Lung (tissue), 12 donors: ENCODE data around the gene MON1B. TPM values are rescaled to one million over a fixed set of nuclear protein-coding genes. Genes with fewer than 3 reads are reported as not detected.

ENCODE experiments used
- ATAC-seq: fragments of 200-7000 bp; cut with Tn5 transposase; one replicate; pipeline ENCODE4 v1.9.1; 2020; ENCODE audit warnings: moderate number of reproducible peaks; ENCODE audit not compliant: insufficient read depth, low FRiP score
- DNase-seq, 3 donors: peaks; one replicate each; pipeline ENCODE4 v3.0.0-alpha.2; 2013 to 2017
- H3K27ac ChIP-seq, 2 donors: one replicate each; pipeline ENCODE4 v1.5.1; 2013; ENCODE audit warnings: mild to moderate bottlenecking in 2 of 2, moderate library complexity in 2 of 2, control low read depth in 1 of 2, inconsistent platforms in 1 of 2, low read depth in 1 of 2, low read length in 1 of 2
- H3K27me3 ChIP-seq, 3 donors: one replicate each; pipeline ENCODE4 v1.5.1; 2013; ENCODE audit warnings: low read length in 2 of 3; ENCODE audit not compliant: control insufficient read depth in 3 of 3, insufficient read depth in 3 of 3
- H3K36me3 ChIP-seq, 4 donors: one replicate each; pipeline ENCODE4 v1.5.1; 2013; ENCODE audit warnings: low read length in 4 of 4, mild to moderate bottlenecking in 1 of 4, moderate library complexity in 1 of 4; ENCODE audit not compliant: control insufficient read depth in 4 of 4, insufficient read depth in 4 of 4
- H3K4me1 ChIP-seq, 5 donors: one replicate each; pipeline ENCODE4 v1.5.1; 2013; ENCODE audit warnings: low read length in 5 of 5, mild to moderate bottlenecking in 2 of 5, moderate library complexity in 1 of 5; ENCODE audit not compliant: control insufficient read depth in 5 of 5, insufficient read depth in 5 of 5
- H3K4me3 ChIP-seq: one replicate; pipeline ENCODE4 v1.5.1; 2013; ENCODE audit warnings: mild to moderate bottlenecking, control low read depth, moderate library complexity
- H3K9ac ChIP-seq, 2 donors: one replicate each; pipeline ENCODE4 v1.5.1; 2013; ENCODE audit warnings: low read length in 2 of 2, control low read depth in 1 of 2; ENCODE audit not compliant: insufficient read depth in 1 of 2
- H3K9me3 ChIP-seq, 4 donors: one replicate each; pipeline ENCODE4 v1.5.1; 2013; ENCODE audit warnings: low read length in 3 of 4, mild to moderate bottlenecking in 1 of 4, moderate library complexity in 1 of 4; ENCODE audit not compliant: control insufficient read depth in 4 of 4, insufficient read depth in 3 of 4
- WGBS, 2 donors: extraction: QIAGEN DNeasy Blood & Tissue Kit; methylation state at CpG; one replicate each; pipeline ENCODE4 v1.1.7; 2013; 5-methylcytosine and 5-hydroxymethylcytosine counted together
- polyA plus RNA-seq, 2 donors: library from polyadenylated mRNA; stranded (reverse); fragments of 200-250 nt; gene quantifications; one replicate each; pipeline ENCODE4 v1.2.1, GENCODE V29; 2013
- total RNA-seq, 2 donors: library from RNA; depleted of rRNA in 1 of 2; stranded (reverse); fragments of >200 nt in 1 of 2; gene quantifications; one replicate each; pipeline ENCODE4 v1.2.1, GENCODE V29; 2014 to 2021
- TF ChIP-seq, protein P1 (sequence below): IDR thresholded peaks from 2 replicates; pipeline ENCODE4 v1.5.1; 2012; ENCODE audit warnings: mild to moderate bottlenecking; ENCODE audit errors: control extremely low read depth, extremely low read depth
- donor health status: control.
- donor health status: control.
- donor health status: Bipolar disorder and iron deficiency.
- donor health status: healthy.
- donor health status: DM: yes; HTN: yes; CAD: no.

Gene MON1B
- total and polyA plus RNA-seq, 4 donors: 8.8 to 77.8 (median 23.8) TPM

DNA sequence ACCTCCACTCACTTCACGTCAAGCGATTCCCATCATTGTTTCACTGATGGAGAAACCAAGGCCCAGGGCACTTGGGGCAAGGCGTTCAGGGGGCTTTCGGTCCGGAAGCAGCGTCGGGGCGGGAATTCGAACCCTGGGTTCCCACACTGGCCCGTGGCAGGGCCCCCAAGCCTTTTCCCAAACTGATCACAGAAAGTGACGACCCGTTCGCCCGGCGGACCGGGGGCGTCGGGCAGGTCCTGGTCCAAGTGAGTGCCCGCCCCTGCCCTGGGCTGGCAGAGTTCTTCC is 856 bp upstream of the MON1B start:
- peak overlapping the region; percentile 83 for H3K4me3 ChIP-seq
- no peak for ATAC-seq
- 0 to 1% methylated on average over 19 of the region's 19 CpGs for WGBS, 2 donors
- DNase-seq: no peak
- no peaks in the 10 kb centered on the region for H3K9me3 ChIP-seq
- H3K27ac ChIP-seq: peak overlapping the region; percentile 89 to 96
- H3K4me1 ChIP-seq: peaks cover 0 to 10% (median 9%) of the 10 kb centered on the region in 5 donors
- peak overlapping the region; percentile 75 to 83 for H3K9ac ChIP-seq
- peaks cover 0 to 16% (median 6%) of the 10 kb centered on the region in 4 donors for H3K36me3 ChIP-seq
- TF ChIP-seq, protein P1, sequence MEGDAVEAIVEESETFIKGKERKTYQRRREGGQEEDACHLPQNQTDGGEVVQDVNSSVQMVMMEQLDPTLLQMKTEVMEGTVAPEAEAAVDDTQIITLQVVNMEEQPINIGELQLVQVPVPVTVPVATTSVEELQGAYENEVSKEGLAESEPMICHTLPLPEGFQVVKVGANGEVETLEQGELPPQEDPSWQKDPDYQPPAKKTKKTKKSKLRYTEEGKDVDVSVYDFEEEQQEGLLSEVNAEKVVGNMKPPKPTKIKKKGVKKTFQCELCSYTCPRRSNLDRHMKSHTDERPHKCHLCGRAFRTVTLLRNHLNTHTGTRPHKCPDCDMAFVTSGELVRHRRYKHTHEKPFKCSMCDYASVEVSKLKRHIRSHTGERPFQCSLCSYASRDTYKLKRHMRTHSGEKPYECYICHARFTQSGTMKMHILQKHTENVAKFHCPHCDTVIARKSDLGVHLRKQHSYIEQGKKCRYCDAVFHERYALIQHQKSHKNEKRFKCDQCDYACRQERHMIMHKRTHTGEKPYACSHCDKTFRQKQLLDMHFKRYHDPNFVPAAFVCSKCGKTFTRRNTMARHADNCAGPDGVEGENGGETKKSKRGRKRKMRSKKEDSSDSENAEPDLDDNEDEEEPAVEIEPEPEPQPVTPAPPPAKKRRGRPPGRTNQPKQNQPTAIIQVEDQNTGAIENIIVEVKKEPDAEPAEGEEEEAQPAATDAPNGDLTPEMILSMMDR: no peak
- no peaks in the 10 kb centered on the region for H3K27me3 ChIP-seq

DNA sequence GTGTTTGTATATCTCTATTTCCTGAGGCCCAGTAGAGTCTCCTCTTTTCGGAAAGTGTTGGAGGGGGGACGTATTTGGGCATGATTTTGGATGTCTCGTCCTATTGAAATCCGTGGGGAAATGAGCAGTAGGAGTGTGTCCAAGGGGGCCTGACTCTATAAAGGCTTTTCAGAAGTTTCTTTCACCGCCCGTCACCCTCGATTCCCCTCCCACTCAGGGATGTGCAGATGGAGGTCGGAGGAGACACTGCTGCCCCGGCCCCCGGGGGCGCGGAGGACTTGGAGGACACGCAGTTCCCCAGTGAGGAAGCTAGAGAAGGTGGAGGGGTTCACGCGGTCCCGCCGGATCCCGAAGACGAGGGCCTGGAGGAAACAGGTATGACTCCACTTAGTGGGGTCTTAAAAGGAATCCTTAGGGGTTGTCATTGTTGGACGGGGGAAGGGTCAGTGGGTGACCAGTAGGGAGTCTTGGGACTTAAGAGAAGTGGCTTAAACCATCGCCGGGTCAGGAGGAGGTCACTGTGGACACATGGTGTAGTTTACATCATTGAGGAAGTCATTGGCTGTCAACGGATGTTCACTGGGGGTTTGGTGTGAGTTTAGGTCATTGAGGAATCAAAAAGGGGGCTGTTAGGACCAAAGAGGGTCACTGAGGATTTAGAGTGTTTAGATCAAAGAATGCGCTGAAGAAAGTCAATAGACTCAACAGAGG is 424 bp downstream of the MON1B start:
- Histone ChIP-seq H3K9ac (peak overlapping the region; percentile 75 to 87), H3K27me3 (no peaks in the 10 kb centered on the region), H3K9me3 (no peaks in the 10 kb centered on the region), H3K27ac (peak overlapping the region; percentile 88 to 97), H3K4me3 (peak overlapping the region; percentile 85), H3K36me3 (peaks cover 0 to 25% (median 10%) of the 10 kb centered on the region in 4 donors), H3K4me1 (peaks cover 0 to 10% (median 9%) of the 10 kb centered on the region in 5 donors)
- TF ChIP-seq, protein P1: no peak
- DNase-seq (peak in 2 of 3 donors; percentile 18 to 29), ATAC-seq (no peak)
- WGBS, 2 donors: 3 to 4% methylated on average over 24 of the region's 24 CpGs

DNA sequence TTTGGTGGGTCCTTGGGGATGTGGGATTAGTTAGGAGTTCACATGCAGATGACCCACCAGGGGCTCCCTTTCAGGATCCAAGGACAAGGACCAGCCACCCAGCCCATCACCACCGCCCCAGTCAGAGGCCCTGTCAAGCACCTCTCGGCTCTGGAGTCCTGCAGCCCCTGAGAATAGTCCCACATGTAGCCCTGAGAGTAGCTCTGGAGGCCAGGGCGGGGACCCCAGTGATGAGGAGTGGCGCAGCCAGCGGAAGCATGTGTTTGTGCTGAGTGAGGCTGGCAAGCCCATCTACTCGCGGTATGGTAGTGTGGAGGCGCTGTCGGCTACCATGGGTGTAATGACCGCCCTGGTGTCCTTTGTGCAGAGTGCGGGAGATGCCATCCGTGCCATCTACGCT is 2.4 kb downstream of the MON1B start:
- Histone ChIP-seq H3K36me3 (peaks cover 10 to 40% (median 12%) of the 10 kb centered on the region in 4 donors), H3K4me1 (peaks cover 0 to 10% (median 9%) of the 10 kb centered on the region in 5 donors), H3K4me3 (no peak overlapping the region), H3K27ac (no peak overlapping the region), H3K9me3 (no peaks in the 10 kb centered on the region), H3K27me3 (no peaks in the 10 kb centered on the region), H3K9ac (no peak overlapping the region)
- 98% methylated on average over 13 of the region's 13 CpGs for WGBS, 2 donors
- ATAC-seq: no peak
- no peak for DNase-seq
- TF ChIP-seq, protein P1: no peak
